ENCODE data around the gene CELF2.

The CELF2 gene

DNA sequence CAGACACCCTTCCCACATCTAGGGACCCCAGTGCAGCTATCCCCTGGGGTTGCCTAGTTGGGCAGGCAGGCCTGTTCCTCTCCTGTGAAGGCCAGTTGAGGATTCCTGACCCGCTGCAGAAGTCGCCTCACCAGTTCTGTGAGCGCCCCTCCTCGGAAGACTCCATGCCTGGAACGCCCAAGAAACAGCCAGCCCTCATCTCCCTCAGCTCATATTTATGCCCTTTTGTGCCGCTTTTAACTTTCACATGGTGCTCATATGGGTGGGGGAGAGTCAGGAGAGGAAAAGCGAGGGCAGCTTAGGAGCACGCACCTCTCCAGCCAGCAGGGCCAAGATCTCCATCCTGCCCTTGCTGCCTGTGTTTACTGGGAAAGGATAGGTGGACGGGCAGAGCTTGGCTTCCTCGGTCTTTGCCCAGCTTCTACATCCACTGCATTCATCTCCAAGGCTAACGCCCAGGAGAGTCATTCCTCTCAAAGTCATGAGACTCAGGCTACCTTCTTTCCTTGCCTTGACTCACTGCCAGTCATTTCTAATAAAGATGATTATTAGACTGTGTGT lies 307.2 kb downstream of the CELF2 start:
- DNase-seq (ENCODE audit: low spot score) = no peak

DNA sequence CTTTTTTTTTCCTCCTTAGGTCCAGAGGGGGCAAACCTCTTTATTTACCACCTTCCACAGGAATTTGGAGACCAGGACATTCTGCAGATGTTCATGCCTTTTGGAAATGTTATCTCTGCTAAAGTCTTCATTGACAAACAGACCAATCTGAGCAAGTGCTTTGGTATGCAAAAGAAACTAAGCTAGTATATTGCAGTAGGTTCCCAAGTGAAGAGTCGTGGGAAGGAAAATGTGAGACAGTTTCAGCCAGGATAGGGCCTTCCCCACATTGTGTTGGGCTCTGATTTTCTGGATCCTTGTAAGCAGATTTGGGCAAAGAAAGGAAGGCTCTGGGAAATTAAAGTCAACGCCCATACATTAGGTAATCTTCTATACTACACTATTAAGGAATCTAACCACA lies 308.1 kb downstream of the CELF2 start:
- no peak for DNase-seq (ENCODE audit: low spot score)

GRCh38 chr10:11326241-11326640 lies 308.6 kb downstream of the CELF2 start:
- no peak for DNase-seq (ENCODE audit: low spot score)

- no peak for DNase-seq (ENCODE audit: low spot score)
Measured at GRCh38 chr10:11326913-11327616, 309.4 kb downstream of the CELF2 start.

GRCh38 chr10:11328264-11329061 lies 310.8 kb downstream of the CELF2 start:
- no peak for DNase-seq (ENCODE audit: low spot score)

DNA sequence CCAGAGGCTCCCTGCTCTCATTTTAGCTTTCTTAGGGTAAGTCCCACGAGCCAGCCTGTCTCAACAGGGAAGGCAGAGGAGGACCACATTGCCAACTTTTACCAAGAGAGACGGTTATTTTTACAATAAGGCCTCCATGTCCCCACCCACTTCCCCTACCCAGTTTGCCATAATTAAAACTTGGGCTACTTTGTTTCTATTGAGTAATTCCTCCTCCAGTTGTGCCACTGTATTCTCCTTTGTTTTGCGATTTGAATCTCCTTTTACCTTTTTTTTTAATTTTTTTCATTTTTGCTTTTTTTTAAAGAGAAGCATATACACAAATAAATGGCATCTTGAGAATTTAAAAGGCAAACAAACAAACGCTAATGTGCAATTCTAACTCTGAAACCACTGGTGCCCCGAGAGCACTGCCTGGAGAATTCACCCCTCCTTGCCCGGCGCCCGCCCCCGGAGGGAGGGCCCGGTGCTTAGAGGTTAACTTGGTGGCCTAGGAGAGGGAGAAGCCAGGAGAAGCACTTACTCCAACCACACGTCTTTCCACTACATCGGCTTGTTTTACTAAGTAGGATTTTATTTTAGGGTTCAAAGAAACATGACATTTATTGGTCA lies 311.5 kb downstream of the CELF2 start:
- no peak for DNase-seq (ENCODE audit: low spot score)

GRCh38 chr10:11330383-11331045 lies 312.8 kb downstream of the CELF2 start:
- DNase-seq (ENCODE audit: low spot score) = no peak

- no peak for DNase-seq (ENCODE audit: low spot score)
Measured at GRCh38 chr10:11331046-11331577, 313.4 kb downstream of the CELF2 start.

GRCh38 chr10:11331726-11332125 lies 314.1 kb downstream of the CELF2 start:
- DNase-seq (ENCODE audit: low spot score) = no peak

DNA sequence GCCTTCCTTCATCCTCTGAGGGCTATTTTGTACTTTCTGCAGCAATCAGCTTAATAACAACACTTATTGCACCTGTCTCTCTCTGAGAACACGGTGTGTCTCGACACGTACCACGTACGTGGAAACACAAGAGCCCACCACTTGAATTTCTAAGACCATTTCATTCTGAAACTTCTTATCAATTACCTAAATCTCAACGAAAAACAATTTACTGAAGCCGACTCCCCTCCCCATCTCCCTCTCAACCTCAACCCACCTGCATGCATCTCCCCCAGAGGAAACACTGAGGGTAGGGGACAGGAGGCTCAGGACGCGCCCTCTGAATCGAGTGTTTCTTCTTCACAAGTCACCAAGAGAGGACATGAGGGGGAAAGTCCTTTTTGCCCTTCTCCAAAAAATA lies 315.2 kb downstream of the CELF2 start:
- DNase-seq (ENCODE audit: low spot score) = no peak

GRCh38 chr10:11334436-11334835 lies 316.8 kb downstream of the CELF2 start:
- no peak for DNase-seq (ENCODE audit: low spot score)

DNA sequence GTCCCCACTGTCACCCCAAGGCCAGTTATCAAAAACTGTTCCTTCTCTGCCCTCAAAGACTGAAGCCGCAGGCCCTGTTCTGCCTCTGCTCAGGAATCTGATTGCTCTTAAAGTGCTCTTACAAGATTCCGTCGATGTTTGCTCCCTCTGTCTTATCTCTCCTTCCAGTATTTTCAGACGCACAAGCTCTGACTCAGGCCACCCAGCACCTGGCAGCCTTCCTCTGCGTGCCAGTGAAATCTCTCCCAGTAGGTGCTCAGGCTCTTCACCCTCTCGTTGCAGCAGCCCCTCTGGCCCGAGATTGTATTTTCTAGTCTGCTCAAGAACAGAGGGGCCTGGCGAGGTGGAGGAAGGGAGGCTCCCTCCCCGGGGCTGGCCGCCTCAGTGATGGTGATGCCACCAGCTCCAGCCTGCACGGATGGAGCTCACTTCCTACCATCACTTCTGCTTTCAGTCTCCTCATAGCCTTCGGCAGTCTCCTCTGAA lies 317.5 kb downstream of the CELF2 start:
- DNase-seq (ENCODE audit: low spot score) = no peak

GRCh38 chr10:11335881-11336430 lies 318.3 kb downstream of the CELF2 start:
- DNase-seq (ENCODE audit: low spot score) = no peak

DNA sequence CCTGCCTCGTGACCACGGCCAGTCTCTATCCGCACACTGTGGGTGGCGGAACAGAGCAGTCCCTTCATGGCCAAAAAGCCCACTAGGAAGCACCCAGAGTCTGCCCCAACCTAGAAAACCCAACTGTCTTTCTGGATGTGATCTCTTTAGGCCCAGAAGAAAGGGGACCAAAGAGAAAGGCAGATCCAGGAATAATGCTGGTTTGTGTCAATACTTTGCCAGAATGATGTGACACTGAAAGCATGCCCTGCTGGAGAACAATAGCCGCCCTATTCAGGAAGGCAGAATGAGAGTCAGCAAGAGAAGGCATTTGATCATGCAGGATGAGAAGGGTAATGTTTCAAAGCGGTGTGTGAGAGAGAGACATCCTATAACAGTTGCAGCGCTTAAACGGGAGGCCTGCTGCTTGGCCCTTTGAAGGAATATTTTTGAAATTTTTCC lies 319.1 kb downstream of the CELF2 start:
- DNase-seq (ENCODE audit: low spot score) = no peak

- no peak for DNase-seq (ENCODE audit: low spot score)
Measured at GRCh38 chr10:11337516-11337915, 319.8 kb downstream of the CELF2 start.

DNA sequence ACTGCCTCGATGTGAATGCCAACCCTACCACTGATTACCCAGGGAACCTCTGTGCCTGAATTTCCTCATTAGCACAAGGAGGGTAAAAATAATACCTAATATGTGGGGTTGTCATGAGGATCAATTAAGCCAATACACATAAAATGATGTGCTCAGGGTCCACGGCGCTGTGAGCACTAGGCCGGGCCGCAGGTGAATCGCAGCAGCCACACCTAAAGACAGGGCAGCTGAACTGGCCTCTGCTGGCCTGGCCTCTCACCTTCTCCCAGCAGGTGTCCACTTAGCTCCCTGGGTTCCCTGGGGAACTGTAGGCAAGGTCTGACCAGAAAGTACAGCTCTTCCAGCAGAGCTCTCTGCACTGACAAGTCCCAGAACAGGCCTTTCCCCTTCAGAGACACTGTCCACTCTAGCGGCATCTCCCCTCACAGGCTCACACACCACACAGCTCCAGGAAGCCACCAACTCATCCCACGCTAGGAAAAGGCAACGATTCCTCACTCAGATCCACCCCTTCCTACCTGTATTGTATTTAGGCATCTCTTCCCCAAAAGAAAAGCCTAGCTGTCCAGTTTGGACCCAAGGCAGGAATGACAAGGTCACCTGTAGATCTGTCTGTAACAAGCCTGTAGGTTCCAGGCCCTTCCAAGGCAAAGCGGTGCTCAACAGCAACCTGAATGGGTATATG lies 320.6 kb downstream of the CELF2 start:
- no peak for DNase-seq (ENCODE audit: low spot score)

- DNase-seq (ENCODE audit: low spot score) = no peak
Measured at GRCh38 chr10:11339013-11339412, 321.3 kb downstream of the CELF2 start.

GRCh38 chr10:11339660-11340059 lies 322.0 kb downstream of the CELF2 start:
- no peak for DNase-seq (ENCODE audit: low spot score)

- no peak for DNase-seq (ENCODE audit: low spot score)
Measured at GRCh38 chr10:11341283-11341960, 323.8 kb downstream of the CELF2 start.

GRCh38 chr10:11344081-11344480 lies 326.4 kb downstream of the CELF2 start:
- no peak for DNase-seq (ENCODE audit: low spot score)
